Hepatocyte (in vitro differentiated cells): ENCODE data around the gene PIGS. TPM values are rescaled to one million over a fixed set of nuclear protein-coding genes. Genes with fewer than 3 reads are reported as not detected.

Source experiments
- DNase-seq: peaks from one replicate; pipeline ENCODE4 v3.0.0-alpha.2; 2016; ENCODE audit warnings: low spot score
- H2AFZ ChIP-seq: fragments of 200-600 bp; sonication (generic); 2 replicates; pipeline ENCODE4 v1.6.0; 2016; ENCODE audit warnings: antibody characterized with exemption, mild to moderate bottlenecking
- H3K27ac ChIP-seq: fragments of 200-600 bp; sonication (generic); 2 replicates; pipeline ENCODE4 v1.5.1; 2016; ENCODE audit warnings: mild to moderate bottlenecking
- H3K27me3 ChIP-seq: fragments of 200-600 bp; sonication (generic); 2 replicates; pipeline ENCODE4 v1.6.1; 2016
- H3K36me3 ChIP-seq: fragments of 200-600 bp; sonication (generic); replicated peaks from 2 replicates; pipeline ENCODE4 v1.5.1; 2016; ENCODE audit warnings: low read depth; ENCODE audit not compliant: insufficient read depth
- H3K4me1 ChIP-seq: fragments of 200-600 bp; sonication (generic); 2 replicates; pipeline ENCODE4 v1.5.1; 2016; ENCODE audit warnings: mild to moderate bottlenecking, moderate library complexity; ENCODE audit not compliant: insufficient read depth
- H3K4me2 ChIP-seq: fragments of 200-600 bp; sonication (generic); 2 replicates; pipeline ENCODE4 v1.6.0; 2016
- H3K4me3 ChIP-seq: fragments of 200-600 bp; sonication (generic); 2 replicates; pipeline ENCODE4 v1.5.1; 2016; ENCODE audit warnings: mild to moderate bottlenecking
- H3K79me2 ChIP-seq: fragments of 200-600 bp; sonication (generic); 2 replicates; pipeline ENCODE4 v1.6.0; 2017; ENCODE audit warnings: mild to moderate bottlenecking
- H3K9me2 ChIP-seq: fragments of 200-600 bp; sonication (generic); replicated peaks from 2 replicates; pipeline ENCODE4 v1.6.0; 2017; ENCODE audit warnings: mild to moderate bottlenecking; ENCODE audit not compliant: insufficient read depth
- H3K9me3 ChIP-seq: fragments of 200-600 bp; sonication (generic); 2 replicates; pipeline ENCODE4 v1.5.1; 2016; ENCODE audit warnings: low read depth, mild to moderate bottlenecking
- H4K20me1 ChIP-seq: fragments of 200-600 bp; sonication (generic); 2 replicates; pipeline ENCODE4 v1.6.0; 2016; ENCODE audit warnings: mild to moderate bottlenecking; ENCODE audit not compliant: insufficient read depth, poor library complexity, severe bottlenecking
- EZH2 ChIP-seq: fragments of 200-600 bp; sonication (generic); IDR thresholded peaks from 2 replicates; pipeline ENCODE4 v1.6.1; 2016; ENCODE audit warnings: antibody characterized with exemption, mild to moderate bottlenecking, borderline replicate concordance
- EZH2phosphoT487 ChIP-seq: fragments of 200-600 bp; sonication (generic); IDR thresholded peaks from one replicate; pipeline ENCODE4 v1.6.1; 2018; ENCODE audit warnings: antibody characterized with exemption, mild to moderate bottlenecking, low read depth, moderate library complexity; ENCODE audit not compliant: unreplicated experiment, severe bottlenecking
- WGBS: methylation state at CpG from one replicate; pipeline ENCODE4 v1.1.6; 2016; ENCODE audit warnings: low lambda C conversion rate; ENCODE audit errors: missing lambda C conversion rate; 5-methylcytosine and 5-hydroxymethylcytosine counted together
- polyA plus RNA-seq: library from polyadenylated mRNA; unstranded; fragments of >200 nt; fragmentation: Nextera tagmentation; extraction: Ambion mirVana; gene quantifications from 2 replicates; pipeline ENCODE4 v1.2.1, GENCODE V29; 2016
- total RNA-seq: library from RNA; depleted of rRNA; stranded (reverse); fragments of >200 nt; gene quantifications from 2 replicates; pipeline ENCODE4 v1.2.3, GENCODE V29; 2014
- TF ChIP-seq, protein P1 (sequence below): fragments of 200-600 bp; sonication (generic); IDR thresholded peaks from 2 replicates; pipeline ENCODE4 v1.5.1; 2016; ENCODE audit warnings: antibody characterized with exemption, mild to moderate bottlenecking; ENCODE audit not compliant: poor library complexity

The PIGS gene
- total and polyA plus RNA-seq, 2 experiments from 2014 or later = 59.1 to 65.4 TPM

DNA sequence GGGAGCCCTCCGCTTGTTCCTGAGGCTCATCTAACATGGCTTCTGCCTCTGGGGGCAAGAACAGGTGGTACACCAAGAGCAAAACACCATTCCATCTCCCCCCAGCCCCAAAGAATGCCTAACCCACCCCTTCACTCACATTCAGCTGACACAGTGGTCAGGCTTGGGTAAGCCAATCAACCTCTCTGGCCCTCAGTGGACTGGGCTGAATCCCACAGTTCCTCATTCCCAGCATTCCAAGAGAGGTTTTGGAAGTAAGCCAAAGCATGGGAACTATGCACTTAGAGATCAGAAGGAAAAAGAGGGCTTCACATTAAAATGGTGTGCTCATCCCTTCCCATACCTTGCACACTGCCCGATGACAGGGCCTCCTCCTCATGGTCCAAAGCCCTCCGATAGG, 7.8 kb downstream of the PIGS start:
- H3K9me3 ChIP-seq = no peaks in the 10 kb centered on the region
- no peak overlapping the region for H3K4me2 ChIP-seq
- TF ChIP-seq EZH2 = no peak
- no peak for TF ChIP-seq EZH2phosphoT487
- TF ChIP-seq, protein P1, sequence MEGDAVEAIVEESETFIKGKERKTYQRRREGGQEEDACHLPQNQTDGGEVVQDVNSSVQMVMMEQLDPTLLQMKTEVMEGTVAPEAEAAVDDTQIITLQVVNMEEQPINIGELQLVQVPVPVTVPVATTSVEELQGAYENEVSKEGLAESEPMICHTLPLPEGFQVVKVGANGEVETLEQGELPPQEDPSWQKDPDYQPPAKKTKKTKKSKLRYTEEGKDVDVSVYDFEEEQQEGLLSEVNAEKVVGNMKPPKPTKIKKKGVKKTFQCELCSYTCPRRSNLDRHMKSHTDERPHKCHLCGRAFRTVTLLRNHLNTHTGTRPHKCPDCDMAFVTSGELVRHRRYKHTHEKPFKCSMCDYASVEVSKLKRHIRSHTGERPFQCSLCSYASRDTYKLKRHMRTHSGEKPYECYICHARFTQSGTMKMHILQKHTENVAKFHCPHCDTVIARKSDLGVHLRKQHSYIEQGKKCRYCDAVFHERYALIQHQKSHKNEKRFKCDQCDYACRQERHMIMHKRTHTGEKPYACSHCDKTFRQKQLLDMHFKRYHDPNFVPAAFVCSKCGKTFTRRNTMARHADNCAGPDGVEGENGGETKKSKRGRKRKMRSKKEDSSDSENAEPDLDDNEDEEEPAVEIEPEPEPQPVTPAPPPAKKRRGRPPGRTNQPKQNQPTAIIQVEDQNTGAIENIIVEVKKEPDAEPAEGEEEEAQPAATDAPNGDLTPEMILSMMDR = no peak
- DNase-seq = no peak
- H3K4me3 ChIP-seq = no peak overlapping the region
- H4K20me1 ChIP-seq = no peaks in the 10 kb centered on the region
- no peak overlapping the region for H3K27ac ChIP-seq
- no peaks in the 10 kb centered on the region for H3K36me3 ChIP-seq
- H3K79me2 ChIP-seq = peaks cover 20% of the 10 kb centered on the region
- H3K27me3 ChIP-seq = no peaks in the 10 kb centered on the region
- WGBS = 83% methylated on average over 2 of the region's 3 CpGs
- H3K9me2 ChIP-seq = no peaks in the 10 kb centered on the region
- H2AFZ ChIP-seq = no peak overlapping the region
- H3K4me1 ChIP-seq = no peaks in the 10 kb centered on the region

DNA sequence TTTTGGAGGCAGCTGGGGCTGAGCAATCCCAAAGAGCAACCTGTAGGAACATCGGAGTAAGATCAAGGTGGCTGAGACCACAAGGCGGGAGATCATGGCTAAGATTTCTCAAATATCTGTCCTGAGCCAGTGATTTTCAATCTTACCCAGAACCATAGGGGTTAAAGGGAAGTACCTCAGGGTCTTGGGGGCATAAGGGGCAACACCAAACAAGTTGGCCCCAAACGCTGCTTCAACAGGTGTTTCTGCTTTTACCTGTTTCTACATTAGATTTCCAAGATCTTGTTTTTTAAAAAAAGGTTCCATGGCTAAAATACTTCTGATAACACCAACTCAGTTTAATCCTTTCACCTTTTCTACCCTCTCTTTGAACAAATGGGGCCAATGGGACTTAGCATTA, 16.3 kb downstream of the PIGS start:
- H3K27ac ChIP-seq = no peak overlapping the region
- DNase-seq = no peak
- H3K27me3 ChIP-seq = no peaks in the 10 kb centered on the region
- H3K4me2 ChIP-seq = no peak overlapping the region
- no peaks in the 10 kb centered on the region for H3K36me3 ChIP-seq
- H3K79me2 ChIP-seq = peaks cover 18% of the 10 kb centered on the region
- 95% methylated on average over 3 of the region's 3 CpGs for whole genome bisulfite sequencing
- peaks cover 23% of the 10 kb centered on the region for H3K4me1 ChIP-seq
- TF ChIP-seq EZH2phosphoT487 = no peak
- TF ChIP-seq EZH2 = no peak
- TF ChIP-seq, protein P1 = no peak
- H3K9me2 ChIP-seq = no peaks in the 10 kb centered on the region
- no peaks in the 10 kb centered on the region for H3K9me3 ChIP-seq
- no peak overlapping the region for H3K4me3 ChIP-seq
- no peak overlapping the region for H2AFZ ChIP-seq
- peaks cover 10% of the 10 kb centered on the region for H4K20me1 ChIP-seq

DNA sequence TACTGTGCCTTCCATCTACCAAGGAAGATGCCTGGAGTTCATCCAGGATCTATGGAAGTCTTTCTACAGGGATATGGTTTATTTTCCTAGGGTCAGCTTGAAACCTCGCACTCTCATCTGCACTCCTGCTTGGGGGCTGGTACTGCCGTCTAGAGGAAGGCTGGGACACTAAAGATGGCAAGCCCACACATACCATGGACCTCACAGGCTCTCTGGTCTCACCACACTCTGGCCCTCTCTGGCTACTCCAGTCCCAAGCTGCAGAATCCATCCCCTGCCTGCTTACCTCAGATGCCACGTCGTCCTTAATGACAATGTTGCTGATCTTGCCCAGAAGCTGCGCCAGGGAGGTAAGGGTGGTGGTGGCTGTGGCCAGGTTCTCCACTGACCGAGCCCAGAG, 16.8 kb downstream of the PIGS start:
- no peak overlapping the region for H3K4me2 ChIP-seq
- H3K79me2 ChIP-seq = peaks cover 22% of the 10 kb centered on the region
- no peak for TF ChIP-seq EZH2phosphoT487
- TF ChIP-seq EZH2 = no peak
- TF ChIP-seq, protein P1 = no peak
- H3K9me2 ChIP-seq = no peaks in the 10 kb centered on the region
- H3K9me3 ChIP-seq = no peaks in the 10 kb centered on the region
- H3K4me3 ChIP-seq = no peak overlapping the region
- H3K36me3 ChIP-seq = no peaks in the 10 kb centered on the region
- H3K27me3 ChIP-seq = no peaks in the 10 kb centered on the region
- no peak for DNase-seq
- WGBS = 93% methylated on average over 6 of the region's 6 CpGs
- H3K27ac ChIP-seq = peak overlapping the region; percentile 42
- H4K20me1 ChIP-seq = peaks cover 10% of the 10 kb centered on the region
- H3K4me1 ChIP-seq = peaks cover 23% of the 10 kb centered on the region
- no peak overlapping the region for H2AFZ ChIP-seq

DNA sequence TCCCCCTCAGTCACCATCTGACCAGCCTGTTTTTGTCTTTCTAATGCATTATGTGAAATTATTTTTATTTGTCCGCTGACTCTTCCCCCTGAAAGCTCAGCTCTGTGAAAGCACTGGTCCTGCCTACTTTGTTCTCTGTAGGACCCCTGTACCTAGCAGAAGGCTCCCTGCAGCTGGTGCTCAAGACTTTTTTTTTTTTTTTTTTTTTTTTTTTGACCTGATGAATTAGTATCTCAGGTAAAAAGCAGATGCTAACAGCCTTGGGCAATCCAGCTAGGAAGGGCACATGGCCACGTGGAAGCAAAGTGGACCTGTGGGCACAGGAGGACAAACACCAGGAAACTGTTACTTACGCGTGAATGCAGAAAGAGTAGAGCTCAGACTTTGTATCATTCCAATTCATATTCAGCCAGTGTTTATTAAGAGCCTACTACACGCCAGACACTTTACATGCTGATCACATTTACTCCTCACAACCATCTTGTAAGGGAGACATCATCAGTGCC, 18.3 kb downstream of the PIGS start:
- Histone ChIP-seq H3K27me3 (no peaks in the 10 kb centered on the region), H3K4me1 (peaks cover 23% of the 10 kb centered on the region), H3K9me3 (no peaks in the 10 kb centered on the region), H3K9me2 (no peaks in the 10 kb centered on the region), H3K79me2 (peaks cover 22% of the 10 kb centered on the region), H3K36me3 (no peaks in the 10 kb centered on the region), H3K4me2 (peak overlapping the region; percentile 91), H3K27ac (peak overlapping the region; percentile 91), H2AFZ (peak overlapping the region; percentile 29), H4K20me1 (peaks cover 10% of the 10 kb centered on the region), H3K4me3 (no peak overlapping the region)
- TF ChIP-seq EZH2 = no peak
- TF ChIP-seq, protein P1 = no peak
- TF ChIP-seq EZH2phosphoT487 = no peak
- 85% methylated on average over 5 of the region's 5 CpGs for WGBS
- no peak for DNase-seq
